ENCODE results near the gene PRKD1.

- TF ChIP-seq SUZ12 (IDR thresholded peaks at IDR 0.05; ENCODE audit: extremely low read depth, insufficient read depth, insufficient read length) (no peak), YY1 (IDR thresholded peaks at IDR 0.05; ENCODE audit: insufficient read depth, insufficient read length) (no peak)
These were observed 189.6 kb downstream of the PRKD1 start for GRCh38 chr14:29738056-29738455.
